SHP77 (cell line): ENCODE data around the gene SP140.
"Not testable (repeated sequence)": the region's sequence is repeated elsewhere in the genome, so short reads cannot be mapped to it uniquely, and the experiment has no call there.

Experiments used
- DNase-seq, 2 experiments: peaks; one replicate each; lab custom pipeline; 2025; lab: John Stamatoyannopoulos, UW

Gene SP140

GRCh38 chr2:230326453-230327417 is 101.2 kb downstream of the SP140 start, which contains the start of gene SP140L:
Gene SP140L (plus strand): TSS chr2:230327193. CDS start chr2:230327270, 77 bp downstream.
- peak; percentile 17 to 41 for DNase-seq

DNA sequence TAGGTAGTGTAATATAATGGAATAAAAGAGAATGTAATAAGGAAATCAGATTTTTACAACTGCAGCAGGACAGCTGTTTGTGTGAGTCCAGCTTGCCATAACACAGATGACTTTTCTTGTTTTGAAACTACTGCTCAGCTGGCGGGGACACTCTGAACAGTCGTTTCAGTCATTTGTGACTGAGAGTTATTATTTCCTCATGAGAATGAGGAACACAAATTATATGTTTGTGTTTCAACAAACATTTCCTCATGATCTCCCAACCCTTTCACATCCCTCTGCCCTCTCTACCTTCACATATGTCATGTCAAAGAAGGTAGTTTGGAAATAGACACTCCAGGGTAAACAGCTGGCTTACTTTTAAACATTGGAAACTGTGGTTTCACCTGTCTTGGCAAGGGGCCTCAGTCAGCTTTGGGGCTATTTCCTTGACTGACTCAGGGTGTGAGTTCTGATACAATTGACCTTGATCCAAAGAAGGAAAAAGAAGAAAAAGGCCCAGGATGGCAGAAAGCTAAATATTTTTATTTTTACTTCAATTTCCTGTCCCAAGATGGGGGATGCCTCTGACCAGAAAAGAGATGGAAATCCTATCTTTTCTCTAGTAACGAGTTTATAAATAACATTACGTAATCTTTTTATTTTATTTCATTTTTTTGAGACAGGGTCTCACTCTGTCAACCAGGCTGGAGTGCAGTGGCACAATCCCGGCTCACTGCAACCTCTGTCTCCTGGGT is 102.0 kb downstream of the SP140 start:
- DNase-seq, result no peak

DNA sequence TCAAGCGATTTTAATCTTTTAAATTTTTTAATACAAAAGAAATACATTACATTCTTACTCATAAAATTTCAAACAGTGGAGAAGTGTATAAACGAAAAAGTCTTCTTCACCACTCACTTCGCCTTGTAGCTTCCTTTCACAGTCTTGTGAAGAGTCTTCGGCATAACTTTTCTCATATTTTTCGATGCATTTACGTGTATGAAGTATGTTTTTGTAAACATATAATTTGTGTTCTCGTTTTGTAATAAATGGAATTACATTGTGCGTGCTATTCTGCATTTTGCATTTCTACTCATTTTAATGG is 102.6 kb downstream of the SP140 start:
- DNase-seq, result no peak

- no peak for DNase-seq
Measured at GRCh38 chr2:230329946-230330605, 104.5 kb downstream of the SP140 start.

GRCh38 chr2:230330725-230331124 is 105.2 kb downstream of the SP140 start:
- no peak for DNase-seq

DNA sequence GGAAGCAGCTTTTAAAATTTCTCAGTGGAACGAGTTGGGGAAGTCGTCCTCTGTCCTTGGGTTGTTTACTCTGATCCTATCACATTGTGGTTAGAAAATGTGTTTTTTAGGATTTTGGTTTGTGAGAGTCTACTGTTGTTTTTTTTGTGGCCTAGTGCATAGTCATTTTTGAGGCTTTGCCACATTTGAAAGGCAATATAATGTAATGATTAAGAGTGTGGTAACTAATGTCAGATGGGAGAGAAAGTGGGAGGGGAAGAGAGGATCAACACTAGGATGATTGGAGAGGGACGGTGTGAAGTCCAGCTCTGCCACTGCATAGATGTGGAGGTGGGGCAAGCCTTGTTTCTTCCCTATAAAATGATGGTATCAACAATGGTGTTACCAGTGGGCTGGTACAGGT is 109.9 kb downstream of the SP140 start:
- DNase-seq, result no peak

DNA sequence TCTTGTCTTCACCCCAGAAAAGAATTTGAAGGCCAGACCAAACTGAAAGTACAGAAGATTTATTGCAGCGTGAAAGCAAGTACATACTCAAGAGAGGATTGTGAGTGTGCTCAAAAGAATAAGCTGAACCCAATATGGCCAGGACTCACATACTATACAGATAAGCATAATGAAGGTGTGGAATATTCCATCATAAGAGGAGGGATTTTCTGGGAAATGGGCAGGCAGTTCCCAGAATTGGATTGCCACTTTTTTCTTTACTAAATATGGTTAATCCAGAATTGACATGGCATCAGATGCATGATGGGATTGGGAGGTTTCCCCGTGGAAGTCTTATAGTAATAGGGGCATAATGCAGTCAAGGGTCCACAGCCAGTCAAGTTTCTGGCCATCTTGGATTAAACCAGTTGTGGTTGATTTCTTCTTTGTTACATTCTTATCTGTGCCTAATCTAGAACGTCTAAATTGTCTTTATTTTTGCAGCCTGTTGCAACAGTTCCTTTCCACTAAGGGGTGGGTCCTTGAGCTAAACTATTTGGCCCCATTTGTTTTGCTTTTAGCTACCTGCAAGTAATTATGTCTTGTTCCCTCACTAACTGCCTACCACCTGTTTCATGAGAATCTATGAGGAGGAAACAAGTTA is 110.4 kb downstream of the SP140 start:
- no peak for DNase-seq

DNA sequence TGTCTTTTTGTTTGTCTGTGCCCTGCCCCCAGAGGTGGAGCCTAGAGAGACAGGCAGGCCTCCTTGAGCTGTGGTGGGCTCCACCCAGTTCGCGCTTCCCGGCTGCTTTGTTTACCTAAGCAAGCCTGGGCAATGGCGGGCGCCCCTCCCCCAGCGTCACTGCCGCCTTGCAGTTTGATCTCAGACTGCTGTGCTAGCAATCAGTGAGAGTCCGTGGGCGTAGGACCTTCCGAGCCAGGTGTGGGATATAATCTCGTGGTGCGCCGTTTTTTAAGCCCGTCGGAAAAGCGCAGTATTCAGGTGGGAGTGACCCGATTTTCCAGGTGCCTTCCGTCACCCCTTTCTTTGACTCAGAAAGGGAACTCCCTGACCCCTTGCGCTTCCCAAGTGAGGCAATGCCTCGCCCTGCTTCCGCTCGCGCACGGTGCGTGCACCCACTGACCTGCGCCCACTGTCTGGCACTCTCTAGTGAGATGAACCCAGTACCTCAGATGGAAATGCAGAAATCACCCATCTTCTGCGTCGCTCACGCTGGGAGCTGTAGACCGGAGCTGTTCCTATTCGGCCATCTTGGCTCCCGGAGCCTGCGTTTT is 116.5 kb downstream of the SP140 start:
- DNase-seq, result not testable (repeated sequence)

GRCh38 chr2:230343041-230343624 is 117.6 kb downstream of the SP140 start:
- not testable (repeated sequence) for DNase-seq

- no peak for DNase-seq
Measured at GRCh38 chr2:230343747-230344146, 118.2 kb downstream of the SP140 start.

DNA sequence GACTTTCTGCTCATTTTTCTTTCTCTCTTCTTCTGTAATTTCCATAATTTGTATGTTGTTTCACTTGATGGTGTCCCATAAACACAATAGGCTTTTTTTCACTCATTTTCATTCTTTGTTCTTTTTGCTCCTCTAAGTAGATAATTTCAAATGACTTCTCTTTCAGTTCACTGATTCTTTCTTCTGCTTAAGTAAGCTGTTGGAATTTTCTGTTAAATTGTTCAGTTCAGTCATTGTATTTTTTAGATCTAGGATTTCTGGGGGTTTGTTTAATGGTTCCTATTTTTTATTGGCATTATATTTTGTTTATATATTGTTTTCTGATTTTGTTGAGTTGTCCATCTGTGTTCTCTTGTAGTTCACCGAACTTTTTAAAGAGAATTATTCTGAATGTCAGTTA is 120.9 kb downstream of the SP140 start:
- no peak for DNase-seq

DNA sequence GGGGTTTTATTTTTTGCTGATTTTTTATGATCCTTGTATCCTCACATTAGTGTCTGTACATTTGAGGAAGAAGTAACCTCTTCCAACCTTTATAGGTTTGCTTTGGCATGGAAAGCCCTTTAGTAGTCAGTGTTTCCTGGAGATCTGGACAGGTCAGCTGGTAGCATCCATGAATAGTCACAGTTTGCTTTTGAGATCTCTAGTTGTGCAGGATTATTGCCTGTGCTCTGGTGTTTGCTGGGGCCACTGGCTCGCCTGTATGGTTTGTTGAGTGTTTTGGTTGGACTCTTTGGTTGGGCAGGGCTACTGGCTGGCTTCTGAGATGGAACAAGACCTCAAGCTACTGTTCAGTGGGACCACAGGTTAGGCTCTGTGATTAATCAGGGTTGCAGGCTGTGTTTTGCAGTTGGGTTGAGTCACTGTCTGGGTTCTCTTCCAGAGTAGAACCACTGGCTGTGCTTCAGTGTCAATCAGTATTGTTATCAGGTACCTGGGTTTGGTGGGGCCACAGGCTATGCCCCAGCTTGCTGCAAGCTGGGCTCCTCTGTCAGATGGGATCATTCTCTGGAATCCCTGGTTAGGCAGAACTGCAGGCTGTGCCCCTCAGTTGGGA is 121.5 kb downstream of the SP140 start:
- no peak for DNase-seq

DNA sequence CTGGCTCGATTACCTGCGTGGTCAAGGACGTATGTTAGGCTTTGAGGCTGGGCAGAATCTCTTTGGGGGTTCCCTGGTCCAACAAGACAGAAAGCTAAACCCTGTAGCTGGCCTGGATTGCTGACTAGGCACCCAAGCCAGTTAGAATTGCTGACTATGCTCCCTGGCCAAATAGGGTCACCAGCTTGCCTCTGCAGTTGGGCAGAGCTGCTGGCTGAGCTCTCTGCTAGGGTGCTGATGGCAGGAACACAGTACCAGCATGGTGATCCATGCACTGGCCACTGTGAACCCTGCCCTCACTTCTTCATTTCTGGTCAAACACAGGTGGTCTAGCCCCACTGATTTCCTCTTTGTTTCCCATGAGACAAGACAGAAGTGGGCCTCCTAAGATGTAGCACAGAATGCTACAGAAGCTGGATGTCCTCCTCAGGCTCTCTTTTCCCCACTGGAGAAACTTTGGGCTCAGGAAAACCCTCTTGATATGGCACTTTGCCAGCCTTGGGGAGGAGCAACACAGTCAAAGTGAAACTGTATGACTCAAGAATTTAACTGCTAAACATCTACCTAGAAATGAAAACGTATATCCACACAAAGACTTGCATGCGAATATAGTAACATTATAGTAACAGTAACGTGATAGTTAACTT is 122.2 kb downstream of the SP140 start:
- DNase-seq, result no peak

- no peak for DNase-seq
Measured at GRCh38 chr2:230348787-230349186, 123.3 kb downstream of the SP140 start.

- no peak for DNase-seq
Measured at GRCh38 chr2:230356084-230356483, 130.5 kb downstream of the SP140 start.

DNA sequence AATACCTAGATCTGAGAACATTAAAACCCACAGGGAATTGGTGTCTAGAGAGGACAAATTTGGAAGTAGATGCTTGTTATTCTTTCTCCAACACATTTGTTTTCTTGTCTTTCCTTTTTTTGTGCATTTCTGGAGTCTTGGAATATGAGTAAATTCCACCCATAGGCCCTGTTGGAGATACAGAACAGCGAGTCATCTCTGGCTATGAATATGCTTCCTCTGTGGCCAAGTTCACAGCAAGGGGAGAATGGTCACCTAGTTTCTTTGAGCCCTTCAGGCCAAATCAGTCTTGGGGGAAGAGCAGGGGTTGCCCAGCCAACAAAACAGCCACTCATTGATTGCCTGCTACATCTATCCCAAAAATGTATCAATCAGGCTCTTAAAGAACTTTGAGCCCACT is 132.8 kb downstream of the SP140 start:
- DNase-seq, result no peak

DNA sequence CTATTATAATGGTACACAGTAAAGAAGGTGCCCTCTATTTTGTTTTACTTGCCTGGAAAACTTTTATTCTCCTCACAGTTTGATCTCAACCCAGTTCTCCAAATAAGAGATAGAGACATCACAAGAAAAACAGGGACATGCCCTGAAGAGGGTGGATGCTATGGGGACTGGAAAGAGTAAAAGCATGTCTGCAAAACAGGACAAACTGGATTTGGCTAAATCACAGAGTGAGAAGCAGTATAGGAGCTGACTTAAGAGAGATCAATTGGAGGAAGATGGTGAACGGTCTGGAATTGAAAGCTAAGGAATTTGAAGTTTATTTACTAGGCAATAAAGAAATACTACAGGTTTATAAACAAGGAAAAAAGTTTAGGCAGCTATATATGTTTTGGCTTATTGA is 134.5 kb downstream of the SP140 start:
- no peak for DNase-seq

- DNase-seq, result no peak
Measured at GRCh38 chr2:230362030-230362691, 136.6 kb downstream of the SP140 start.
